ENCODE measurements around the gene CNDP1.

DNA sequence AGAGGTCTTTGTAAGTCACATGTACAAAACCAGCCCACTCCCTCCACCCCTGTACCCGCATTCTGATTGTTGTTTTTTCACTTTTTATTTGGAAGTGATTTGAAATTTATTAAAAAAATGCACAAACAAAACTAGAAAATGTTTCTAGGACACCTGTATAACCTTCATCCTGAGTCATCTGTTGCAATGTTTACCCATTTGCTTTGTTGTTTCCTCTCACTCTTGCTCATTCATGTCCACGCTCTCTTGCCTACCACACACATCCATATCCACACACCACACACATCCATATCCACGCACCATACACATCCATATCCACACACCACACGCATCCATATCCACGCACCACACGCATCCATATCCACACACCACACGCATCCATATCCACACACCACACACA lies 82.2 kb downstream of the CNDP1 start:
- TF ChIP-seq, protein P1, sequence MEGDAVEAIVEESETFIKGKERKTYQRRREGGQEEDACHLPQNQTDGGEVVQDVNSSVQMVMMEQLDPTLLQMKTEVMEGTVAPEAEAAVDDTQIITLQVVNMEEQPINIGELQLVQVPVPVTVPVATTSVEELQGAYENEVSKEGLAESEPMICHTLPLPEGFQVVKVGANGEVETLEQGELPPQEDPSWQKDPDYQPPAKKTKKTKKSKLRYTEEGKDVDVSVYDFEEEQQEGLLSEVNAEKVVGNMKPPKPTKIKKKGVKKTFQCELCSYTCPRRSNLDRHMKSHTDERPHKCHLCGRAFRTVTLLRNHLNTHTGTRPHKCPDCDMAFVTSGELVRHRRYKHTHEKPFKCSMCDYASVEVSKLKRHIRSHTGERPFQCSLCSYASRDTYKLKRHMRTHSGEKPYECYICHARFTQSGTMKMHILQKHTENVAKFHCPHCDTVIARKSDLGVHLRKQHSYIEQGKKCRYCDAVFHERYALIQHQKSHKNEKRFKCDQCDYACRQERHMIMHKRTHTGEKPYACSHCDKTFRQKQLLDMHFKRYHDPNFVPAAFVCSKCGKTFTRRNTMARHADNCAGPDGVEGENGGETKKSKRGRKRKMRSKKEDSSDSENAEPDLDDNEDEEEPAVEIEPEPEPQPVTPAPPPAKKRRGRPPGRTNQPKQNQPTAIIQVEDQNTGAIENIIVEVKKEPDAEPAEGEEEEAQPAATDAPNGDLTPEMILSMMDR (IDR thresholded peaks at IDR 0.05): no peak
- no peak for TF ChIP-seq EP300 (IDR thresholded peaks at IDR 0.05)
- TF ChIP-seq POLR2AphosphoS5 (IDR thresholded peaks at IDR 0.05): no peak
